Measurements from ENCODE around the gene PRKCZ.

The PRKCZ gene

GRCh38 chr1:2214541-2215241 is 164.5 kb downstream of the PRKCZ start:
- peak; percentile 64 for DNase-seq

- DNase-seq = no peak
Observed at GRCh38 chr1:2215329-2215728, 165.1 kb downstream of the PRKCZ start.

- peak; percentile 43 for DNase-seq
Observed at GRCh38 chr1:2215909-2216766, 165.9 kb downstream of the PRKCZ start.

GRCh38 chr1:2216767-2217058 is 166.5 kb downstream of the PRKCZ start:
- no peak for DNase-seq

GRCh38 chr1:2221271-2221670 is 171.1 kb downstream of the PRKCZ start:
- no peak for DNase-seq

- no peak for DNase-seq
Observed at GRCh38 chr1:2224170-2224584, 174.0 kb downstream of the PRKCZ start.

- peak; percentile 35 for DNase-seq
Observed at GRCh38 chr1:2224631-2225428, 174.6 kb downstream of the PRKCZ start.

- peak; percentile 65 for DNase-seq
Observed at GRCh38 chr1:2226525-2227345, 176.5 kb downstream of the PRKCZ start.

- peak; percentile 100 for DNase-seq
Observed at GRCh38 chr1:2227346-2228156, 177.3 kb downstream of the PRKCZ start.

- no peak for DNase-seq
Observed at GRCh38 chr1:2228157-2228594, 178.0 kb downstream of the PRKCZ start, which contains the start of gene SKI. Gene SKI, plus strand, starts transcription at chr1:2228319. Its CDS starts 448 bp downstream, at chr1:2228767.

- peak; percentile 56 for DNase-seq
Observed at GRCh38 chr1:2228694-2229036, 178.5 kb downstream of the PRKCZ start.

- DNase-seq = peak; percentile 82
Observed at GRCh38 chr1:2229037-2229864, 179.0 kb downstream of the PRKCZ start.

GRCh38 chr1:2229911-2230731 is 179.9 kb downstream of the PRKCZ start:
- peak; percentile 70 for DNase-seq

- peak; percentile 65 for DNase-seq
Observed at GRCh38 chr1:2230781-2231531, 180.7 kb downstream of the PRKCZ start.

- DNase-seq = peak; percentile 81
Observed at GRCh38 chr1:2231532-2232254, 181.5 kb downstream of the PRKCZ start.

GRCh38 chr1:2232255-2232915 is 182.2 kb downstream of the PRKCZ start:
- DNase-seq = no peak

GRCh38 chr1:2232916-2233438 is 182.8 kb downstream of the PRKCZ start:
- peak; percentile 54 for DNase-seq

All from right forelimb (tissue), 1 donor.